ENCODE results near the gene FAR2.
"Not testable (repeated sequence)": the region's sequence is repeated elsewhere in the genome, so short reads cannot be mapped to it uniquely, and the experiment has no call there.

FAR2 gene

GRCh38 chr12:29116414-29116813 is 32.7 kb upstream of the FAR2 start:
- TF ChIP-seq ZFX (IDR thresholded peaks at IDR 0.05; ENCODE audit: borderline replicate concordance) (no peak), CTCF (IDR thresholded peaks at IDR 0.05) (no peak)
- H3K27ac ChIP-seq, result no peak overlapping the region

DNA sequence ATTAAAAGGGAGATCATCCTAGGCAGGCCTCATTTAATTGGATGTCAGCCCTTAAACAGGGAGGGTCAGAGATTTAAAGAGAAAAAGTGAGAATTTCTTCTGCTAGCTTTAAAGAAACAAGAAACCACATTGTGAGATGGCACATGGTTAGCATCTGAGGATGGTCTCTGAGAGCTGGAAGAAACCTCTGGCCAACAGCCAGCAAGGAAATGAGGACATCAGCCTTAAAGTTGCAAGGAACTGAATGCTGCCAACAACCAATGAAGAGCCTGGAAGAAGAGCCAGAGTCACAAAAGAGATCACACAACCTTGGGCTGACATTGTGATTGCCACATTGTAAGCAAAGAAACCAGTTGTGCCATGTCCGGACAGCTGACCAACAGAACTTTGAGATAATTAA is 17.5 kb upstream of the FAR2 start:
- TF ChIP-seq CTCF (IDR thresholded peaks at IDR 0.05) (no peak), ZFX (IDR thresholded peaks at IDR 0.05; ENCODE audit: borderline replicate concordance) (no peak)
- no peak overlapping the region for H3K27ac ChIP-seq

- TF ChIP-seq ZFX (IDR thresholded peaks at IDR 0.05; ENCODE audit: borderline replicate concordance) (no peak), CTCF (IDR thresholded peaks at IDR 0.05) (no peak)
- no peak overlapping the region for H3K27ac ChIP-seq
These were observed 16.8 kb upstream of the FAR2 start for GRCh38 chr12:29132316-29132715.

GRCh38 chr12:29133181-29133580 is 15.9 kb upstream of the FAR2 start:
- TF ChIP-seq ZFX (IDR thresholded peaks at IDR 0.05; ENCODE audit: borderline replicate concordance) (no peak), CTCF (IDR thresholded peaks at IDR 0.05) (no peak)
- no peak overlapping the region for H3K27ac ChIP-seq

DNA sequence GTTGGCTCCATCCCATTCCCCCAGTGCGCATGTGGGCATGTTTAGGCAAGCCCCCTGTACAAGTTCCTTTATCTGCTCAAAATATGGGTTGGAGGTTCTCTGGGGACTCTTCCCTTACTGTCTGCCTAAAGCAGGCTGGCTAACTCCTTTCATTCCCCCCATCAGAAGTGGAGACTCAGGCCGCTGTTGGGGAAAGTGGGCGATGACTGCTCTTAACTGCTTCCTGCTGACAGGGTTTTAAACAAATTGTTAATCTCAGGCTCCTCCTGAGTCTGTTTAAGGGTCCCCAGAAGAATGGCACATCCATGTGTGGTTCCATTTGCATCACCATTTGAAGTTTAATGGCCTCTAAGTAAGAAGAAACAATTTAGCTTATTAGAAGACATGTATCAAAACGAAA is 15.4 kb upstream of the FAR2 start:
- TF ChIP-seq CTCF (IDR thresholded peaks at IDR 0.05) (no peak), ZFX (IDR thresholded peaks at IDR 0.05; ENCODE audit: borderline replicate concordance) (no peak)
- no peak overlapping the region for H3K27ac ChIP-seq

DNA sequence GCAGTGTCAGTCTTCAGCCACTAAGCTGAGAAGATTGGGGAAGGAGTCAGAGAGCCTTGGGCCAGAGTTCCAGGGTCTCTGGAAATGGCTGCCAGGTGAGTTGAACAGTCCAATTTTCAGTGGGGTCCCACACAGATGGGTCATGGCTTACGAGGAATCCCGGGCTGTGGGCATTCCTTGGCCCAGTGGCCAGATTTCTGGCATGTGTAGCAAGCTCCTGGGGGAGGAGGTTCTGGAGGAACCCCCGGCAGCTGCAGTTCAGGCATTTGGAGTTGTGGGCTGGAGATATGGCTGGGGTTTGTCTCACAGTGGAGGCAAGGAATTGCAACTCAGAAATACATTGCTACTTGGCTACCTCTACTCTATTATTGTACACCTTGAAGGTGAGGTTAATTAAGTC is 10.8 kb upstream of the FAR2 start:
- H3K27ac ChIP-seq, result not testable (repeated sequence)

DNA sequence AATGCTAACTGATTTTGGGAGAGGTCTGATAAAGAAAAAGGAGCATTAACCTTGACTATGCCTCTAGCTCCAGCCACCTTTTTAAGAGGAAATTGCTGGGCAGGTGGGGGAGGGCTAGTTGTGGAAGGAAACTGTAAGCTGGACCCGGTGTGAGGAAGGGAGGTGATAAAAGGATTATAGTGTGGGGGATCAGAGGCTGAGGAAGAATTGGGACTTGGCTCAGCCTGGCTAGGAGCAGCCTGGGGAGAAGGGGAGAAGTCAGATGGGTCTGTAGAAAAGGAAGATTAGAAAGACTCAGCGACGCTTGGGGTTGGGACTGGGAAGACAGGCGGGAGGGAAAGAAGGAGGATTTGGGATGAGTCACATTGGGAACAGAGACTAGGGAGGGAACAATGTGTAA is 10.2 kb upstream of the FAR2 start:
- H3K27ac ChIP-seq, result not testable (repeated sequence)

GRCh38 chr12:29145372-29146170 is 3.5 kb upstream of the FAR2 start:
- TF ChIP-seq CTCF (IDR thresholded peaks at IDR 0.05), result no peak
- no peak for TF ChIP-seq ZFX (IDR thresholded peaks at IDR 0.05; ENCODE audit: borderline replicate concordance)
- H3K27ac ChIP-seq, result no peak overlapping the region
